Right ventricle myocardium superior (tissue), 1 donor: Measurements from ENCODE around the gene GOLGA8J. TPM values are rescaled to one million over a fixed set of nuclear protein-coding genes. Genes with fewer than 3 reads are reported as not detected.
"Not testable (repeated sequence)": the region's sequence is repeated elsewhere in the genome, so short reads cannot be mapped to it uniquely, and the experiment has no call there.

ENCODE experiments used
- ATAC-seq: fragments of 200-7000 bp; cut with Tn5 transposase; one replicate; pipeline ENCODE4 v1.9.1; 2020; ENCODE audit warnings: mild to moderate bottlenecking; ENCODE audit not compliant: poor library complexity
- DNase-seq: peaks from one replicate; pipeline ENCODE4 v3.0.0-alpha.2; 2020
- intact Hi-C: fragments of 100-400 bp; cut with DNase I; formaldehyde crosslinking; loops from one replicate; pipeline ENCODE4 v1.11.2; 2022
- total RNA-seq: library from RNA; stranded (reverse); fragmentation: NEBNext Ultra II Directional; extraction: Animal tissue kit (Norgen Biotek cat#: 25700); gene quantifications from one replicate; pipeline ENCODE4 v1.2.1, GENCODE V29; 2021
- donor health status: DM: no; HTN: yes; CAD: no; lungs with severe emphysema.

The GOLGA8J gene
- total RNA-seq, 1 donor from 2014 or later: not detected

- no peak for DNase-seq
- ATAC-seq: peak; percentile 68
Observed at GRCh38 chr15:30065025-30065801, 17.5 kb upstream of the GOLGA8J start.

GRCh38 chr15:30068326-30068725, 14.4 kb upstream of the GOLGA8J start:
- ATAC-seq (no peak), DNase-seq (no peak)
- intact Hi-C loops: no loop called here

More at GRCh38 chr15:30065025-30065801, 17.5 kb upstream of the GOLGA8J start:
- intact Hi-C loops: no loop called here

- ATAC-seq (no peak), DNase-seq (no peak)
- intact Hi-C loops: loop anchor here (10.0 kb wide), 1 partner anchor 398 kb away; no protein-coding TSS in a partner anchor
Observed at GRCh38 chr15:30072630-30073029, 10.1 kb upstream of the GOLGA8J start.

GRCh38 chr15:30073915-30074314, 8.8 kb upstream of the GOLGA8J start:
- DNase-seq (no peak), ATAC-seq (no peak)
- intact Hi-C loops: loop anchor here (10.0 kb wide), 1 partner anchor 399 kb away; no protein-coding TSS in a partner anchor

GRCh38 chr15:30080816-30081215, 1.9 kb upstream of the GOLGA8J start:
- DNase-seq, intact Hi-C loops, ATAC-seq: not testable (repeated sequence)

GRCh38 chr15:30097827-30098226, 15.1 kb downstream of the GOLGA8J start:
- ATAC-seq, intact Hi-C loops, DNase-seq: not testable (repeated sequence)

- intact Hi-C loops, ATAC-seq, DNase-seq: not testable (repeated sequence)
Observed at GRCh38 chr15:30102890-30103289, 20.1 kb downstream of the GOLGA8J start.

- intact Hi-C loops, DNase-seq: not testable (repeated sequence)
- peak; percentile 87 for ATAC-seq
Observed at GRCh38 chr15:30103941-30104507, 21.3 kb downstream of the GOLGA8J start.

GRCh38 chr15:30110591-30110990, 27.8 kb downstream of the GOLGA8J start:
- ATAC-seq, DNase-seq, intact Hi-C loops: not testable (repeated sequence)

GRCh38 chr15:30130066-30130465, 47.3 kb downstream of the GOLGA8J start:
- ATAC-seq, intact Hi-C loops, DNase-seq: not testable (repeated sequence)

GRCh38 chr15:30134751-30135150, 52.0 kb downstream of the GOLGA8J start, which contains the start of gene GOLGA8T:
TSS of gene GOLGA8T (plus strand) at chr15:30135051. CDS start at chr15:30135149, 98 bp downstream.
- intact Hi-C loops, ATAC-seq, DNase-seq: not testable (repeated sequence)

Other genes with a start within 250 kb of the GOLGA8J start
- gene GOLGA8T, start 52.1 kb downstream of the GOLGA8J start, total RNA-seq: not detected